Neural cell (in vitro differentiated cells): Measurements from ENCODE around the gene PRKCA. TPM values are rescaled to one million over a fixed set of nuclear protein-coding genes. Genes with fewer than 3 reads are reported as not detected.
"Not testable (repeated sequence)": the region's sequence is repeated elsewhere in the genome, so short reads cannot be mapped to it uniquely, and the experiment has no call there.

Experiments
- H2AFZ ChIP-seq: fragments of 200-600, 300-800 bp; sonication (generic), shearing (Covaris generic); 2 replicates; pipeline ENCODE4 v1.6.0; 2014; ENCODE audit warnings: low read depth, mild to moderate bottlenecking, antibody characterized with exemption, low read length, moderate library complexity
- H3F3A ChIP-seq: fragments of 200-600 bp; shearing (Covaris generic); 2 replicates; pipeline ENCODE4 v1.6.1; 2016; ENCODE audit warnings: mild to moderate bottlenecking, moderate library complexity, mixed read lengths, antibody characterized with exemption, low read length; ENCODE audit not compliant: insufficient read depth, poor library complexity, severe bottlenecking
- H3K27ac ChIP-seq: fragments of 200-600, 300-800 bp; sonication (generic), shearing (Covaris generic); 2 replicates; pipeline ENCODE4 v1.5.1; 2014; ENCODE audit warnings: mild to moderate bottlenecking, low read length, moderate library complexity
- H3K27me3 ChIP-seq: fragments of 300-800, 200-600 bp; sonication (generic), shearing (Covaris generic); 2 replicates; pipeline ENCODE4 v1.6.0; 2014; ENCODE audit warnings: mild to moderate bottlenecking, low read depth, low read length, moderate library complexity; ENCODE audit not compliant: insufficient read depth
- H3K36me3 ChIP-seq: fragments of 300-800, 200-600 bp; sonication (generic), shearing (Covaris generic); 2 replicates; pipeline ENCODE4 v1.5.1; 2014; ENCODE audit warnings: mild to moderate bottlenecking, antibody characterized with exemption, low read length, moderate library complexity; ENCODE audit not compliant: insufficient read depth
- H3K4me2 ChIP-seq: fragments of 300-800, 200-600 bp; sonication (generic), shearing (Covaris generic); 2 replicates; pipeline ENCODE4 v1.6.0; 2014; ENCODE audit warnings: mild to moderate bottlenecking, low read length
- H3K4me3 ChIP-seq: fragments of 300-800, 200-600 bp; sonication (generic), shearing (Covaris generic); 2 replicates; pipeline ENCODE4 v1.5.1; 2014; ENCODE audit warnings: mild to moderate bottlenecking, low read length, moderate library complexity
- H3K79me2 ChIP-seq: fragments of 200-600 bp; shearing (Covaris generic); replicated peaks from 2 replicates; pipeline ENCODE4 v1.6.0; 2014; ENCODE audit warnings: mild to moderate bottlenecking, low read length, moderate library complexity; ENCODE audit not compliant: insufficient read depth
- H3K9ac ChIP-seq: fragments of 300-800, 200-600 bp; sonication (generic), shearing (Covaris generic); 2 replicates; pipeline ENCODE4 v1.6.1; 2016; ENCODE audit warnings: mild to moderate bottlenecking, low read length, mixed read lengths
- H3K9me2 ChIP-seq: fragments of 200-600 bp; shearing (Covaris generic); 2 replicates; pipeline ENCODE4 v1.6.1; 2016; ENCODE audit warnings: mild to moderate bottlenecking, low read length, mixed read lengths; ENCODE audit not compliant: insufficient read depth
- H3K9me3 ChIP-seq: fragments of 200-600, 300-800 bp; sonication (generic), shearing (Covaris generic); 2 replicates; pipeline ENCODE4 v1.6.1; 2016; ENCODE audit warnings: mild to moderate bottlenecking, mixed run types, low read length, moderate library complexity, mixed read lengths
- H4K20me1 ChIP-seq: fragments of 200-600 bp; shearing (Covaris generic); 2 replicates; pipeline ENCODE4 v1.6.1; 2016; ENCODE audit warnings: mild to moderate bottlenecking, mixed run types; ENCODE audit not compliant: insufficient read depth
- EP300 ChIP-seq: fragments of 450-650 bp; conservative IDR thresholded peaks from 2 replicates; pipeline ENCODE4 v1.6.1; 2014; ENCODE audit warnings: antibody characterized with exemption, mild to moderate bottlenecking, moderate library complexity; ENCODE audit not compliant: poor library complexity, severe bottlenecking
- EZH2 ChIP-seq: fragments of 200-600, 300-800 bp; shearing (Covaris generic), sonication (generic); IDR thresholded peaks from 2 replicates; pipeline ENCODE4 v1.6.1; 2014; ENCODE audit warnings: antibody characterized with exemption, low read length, borderline replicate concordance, mild to moderate bottlenecking; ENCODE audit not compliant: insufficient read depth, poor library complexity, severe bottlenecking
- MXI1 ChIP-seq: fragments of 450-650 bp; conservative IDR thresholded peaks from 2 replicates; pipeline ENCODE4 v1.6.1; 2014; ENCODE audit warnings: antibody characterized with exemption, mild to moderate bottlenecking; ENCODE audit not compliant: poor library complexity, severe bottlenecking
- POLR2AphosphoS5 ChIP-seq: IDR thresholded peaks from 2 replicates; pipeline ENCODE4 v1.6.1; 2012
- RAD21 ChIP-seq: fragments of 450-650 bp; conservative IDR thresholded peaks from 2 replicates; pipeline ENCODE4 v1.6.1; 2014; ENCODE audit warnings: antibody characterized with exemption, mild to moderate bottlenecking, moderate library complexity
- SMC3 ChIP-seq: fragments of 450-650 bp; conservative IDR thresholded peaks from 2 replicates; pipeline ENCODE4 v1.6.1; 2014; ENCODE audit warnings: antibody characterized with exemption, mild to moderate bottlenecking, moderate library complexity; ENCODE audit not compliant: poor library complexity
- TAF1 ChIP-seq: IDR thresholded peaks from 2 replicates; pipeline ENCODE4 v1.6.1; 2012; ENCODE audit warnings: low read depth
- polyA plus RNA-seq: library from polyadenylated mRNA; depleted of rRNA; stranded (reverse); fragments of >200 nt; gene quantifications from 2 replicates; pipeline ENCODE4 v1.2.3, GENCODE V29; 2014
- TF ChIP-seq, protein P1 (sequence below): IDR thresholded peaks from 2 replicates; pipeline ENCODE4 v1.6.1; 2012; ENCODE audit warnings: borderline replicate concordance
- TF ChIP-seq, protein P2 (sequence below): fragments of 450-650 bp; IDR thresholded peaks from 2 replicates; pipeline ENCODE4 v1.5.1; 2014; ENCODE audit warnings: antibody characterized with exemption, mild to moderate bottlenecking, moderate library complexity; ENCODE audit not compliant: poor library complexity, severe bottlenecking

Gene PRKCA
- polyA plus RNA-seq, 1 donor from 2014 or later, result 5.9 TPM

DNA sequence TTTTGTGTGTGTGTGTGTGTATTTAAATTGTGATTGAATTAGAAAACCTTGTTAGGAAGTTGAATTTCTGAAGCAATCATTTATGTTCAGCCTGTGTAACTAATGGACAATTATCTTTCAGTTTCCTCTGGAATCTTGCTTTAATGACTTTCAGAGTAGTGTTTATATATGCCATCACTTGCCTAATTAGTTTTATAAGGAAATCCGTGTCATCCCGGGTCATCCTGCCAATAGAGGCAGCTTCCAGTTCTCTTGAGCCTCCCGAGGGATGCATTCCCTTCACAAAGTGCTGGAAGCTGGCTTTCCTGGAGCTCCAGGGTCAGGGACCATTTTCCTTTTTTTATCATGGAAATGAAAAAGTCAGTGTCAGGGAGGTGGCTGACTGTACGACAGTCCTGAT, 42.9 kb downstream of the PRKCA start:
- H3K9ac ChIP-seq, result no peak overlapping the region
- no peaks in the 10 kb centered on the region for H4K20me1 ChIP-seq
- H3K27me3 ChIP-seq, result no peaks in the 10 kb centered on the region
- H3K4me2 ChIP-seq, result no peak overlapping the region
- no peaks in the 10 kb centered on the region for H3K9me2 ChIP-seq
- no peaks in the 10 kb centered on the region for H3K79me2 ChIP-seq
- TF ChIP-seq, protein P1, sequence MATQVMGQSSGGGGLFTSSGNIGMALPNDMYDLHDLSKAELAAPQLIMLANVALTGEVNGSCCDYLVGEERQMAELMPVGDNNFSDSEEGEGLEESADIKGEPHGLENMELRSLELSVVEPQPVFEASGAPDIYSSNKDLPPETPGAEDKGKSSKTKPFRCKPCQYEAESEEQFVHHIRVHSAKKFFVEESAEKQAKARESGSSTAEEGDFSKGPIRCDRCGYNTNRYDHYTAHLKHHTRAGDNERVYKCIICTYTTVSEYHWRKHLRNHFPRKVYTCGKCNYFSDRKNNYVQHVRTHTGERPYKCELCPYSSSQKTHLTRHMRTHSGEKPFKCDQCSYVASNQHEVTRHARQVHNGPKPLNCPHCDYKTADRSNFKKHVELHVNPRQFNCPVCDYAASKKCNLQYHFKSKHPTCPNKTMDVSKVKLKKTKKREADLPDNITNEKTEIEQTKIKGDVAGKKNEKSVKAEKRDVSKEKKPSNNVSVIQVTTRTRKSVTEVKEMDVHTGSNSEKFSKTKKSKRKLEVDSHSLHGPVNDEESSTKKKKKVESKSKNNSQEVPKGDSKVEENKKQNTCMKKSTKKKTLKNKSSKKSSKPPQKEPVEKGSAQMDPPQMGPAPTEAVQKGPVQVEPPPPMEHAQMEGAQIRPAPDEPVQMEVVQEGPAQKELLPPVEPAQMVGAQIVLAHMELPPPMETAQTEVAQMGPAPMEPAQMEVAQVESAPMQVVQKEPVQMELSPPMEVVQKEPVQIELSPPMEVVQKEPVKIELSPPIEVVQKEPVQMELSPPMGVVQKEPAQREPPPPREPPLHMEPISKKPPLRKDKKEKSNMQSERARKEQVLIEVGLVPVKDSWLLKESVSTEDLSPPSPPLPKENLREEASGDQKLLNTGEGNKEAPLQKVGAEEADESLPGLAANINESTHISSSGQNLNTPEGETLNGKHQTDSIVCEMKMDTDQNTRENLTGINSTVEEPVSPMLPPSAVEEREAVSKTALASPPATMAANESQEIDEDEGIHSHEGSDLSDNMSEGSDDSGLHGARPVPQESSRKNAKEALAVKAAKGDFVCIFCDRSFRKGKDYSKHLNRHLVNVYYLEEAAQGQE, result no peak
- no peaks in the 10 kb centered on the region for H3K9me3 ChIP-seq
- H3K36me3 ChIP-seq, result no peaks in the 10 kb centered on the region
- no peak overlapping the region for H3K4me3 ChIP-seq
- no peaks in the 10 kb centered on the region for H3F3A ChIP-seq
- H3K27ac ChIP-seq, result no peak overlapping the region
- H2AFZ ChIP-seq, result no peak overlapping the region

DNA sequence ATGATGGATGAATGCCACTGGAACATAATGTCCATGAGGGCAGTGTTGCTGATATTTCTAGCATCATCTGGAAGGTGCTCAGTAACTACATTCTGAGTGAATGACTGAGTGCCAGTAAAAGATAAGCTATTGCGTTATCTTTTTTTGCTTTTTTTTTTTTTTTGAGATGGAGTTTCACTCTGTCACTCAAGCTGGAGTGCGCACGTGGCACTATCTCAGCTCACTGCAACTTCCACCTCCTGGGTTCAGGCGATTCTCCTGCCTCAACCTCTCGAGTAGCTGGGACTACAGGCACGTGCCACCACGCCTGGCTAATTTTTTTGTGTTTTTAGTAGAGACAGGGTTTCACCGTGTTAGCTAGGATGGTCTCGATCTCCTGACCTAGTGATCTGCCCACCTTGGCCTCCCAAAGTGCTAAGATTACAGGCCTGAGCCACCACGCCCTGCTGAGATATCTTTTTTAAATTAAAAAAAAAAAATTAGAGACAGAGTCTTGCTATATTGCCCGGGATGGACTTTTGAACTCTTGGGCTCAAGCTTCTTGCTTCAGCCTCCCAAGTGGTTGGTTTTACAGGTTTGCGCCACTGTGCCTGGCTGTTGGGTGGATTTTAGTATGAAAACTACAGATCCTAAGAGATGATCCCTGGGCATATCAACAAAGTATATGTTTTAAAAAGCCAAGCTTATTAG, 43.7 kb downstream of the PRKCA start:
- H3K79me2 ChIP-seq, H3K9me3 ChIP-seq, H4K20me1 ChIP-seq, H3K27me3 ChIP-seq, H2AFZ ChIP-seq, H3K4me2 ChIP-seq, H3K4me3 ChIP-seq, H3K36me3 ChIP-seq, H3F3A ChIP-seq, H3K9me2 ChIP-seq, H3K9ac ChIP-seq, H3K27ac ChIP-seq: not testable (repeated sequence)

DNA sequence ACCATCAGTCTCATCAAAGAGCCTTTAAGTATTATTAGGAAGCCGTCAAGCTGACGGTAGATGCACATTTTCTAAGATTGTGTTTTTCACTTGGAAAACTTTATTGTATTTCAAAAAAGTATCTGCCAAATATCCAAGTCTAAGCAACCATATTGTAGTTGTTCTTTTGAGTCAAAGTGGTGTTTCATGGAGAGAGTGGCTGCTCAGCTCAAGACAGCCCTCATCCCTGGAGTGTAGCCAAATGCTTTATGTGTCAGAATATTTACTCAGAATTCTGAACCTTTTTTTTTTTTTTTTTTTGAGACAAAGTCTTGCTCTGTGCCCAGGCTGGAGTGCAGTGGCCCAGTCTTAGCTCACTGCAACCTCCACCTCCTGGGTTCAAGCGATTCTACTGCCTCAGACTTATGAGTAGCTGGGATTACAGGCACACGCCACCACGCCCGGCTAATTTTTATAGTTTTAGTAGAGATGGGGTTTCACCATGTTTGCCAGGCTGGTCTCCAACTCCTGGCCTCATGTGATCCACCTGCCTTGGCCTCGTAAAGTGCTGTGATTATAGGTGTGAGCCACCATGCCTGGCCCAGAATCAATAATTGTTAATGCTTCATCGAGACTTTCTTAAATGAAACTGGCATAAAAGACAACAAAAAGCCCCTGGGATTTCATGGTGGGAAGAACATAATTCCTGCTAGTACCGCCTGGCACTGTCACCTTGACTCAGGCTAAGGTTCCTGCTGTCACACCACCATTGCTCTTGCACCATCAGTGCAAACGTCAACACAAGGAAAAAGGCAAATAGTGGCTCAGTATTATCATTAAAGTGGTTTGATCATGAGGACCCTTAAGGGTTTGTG, 45.5 kb downstream of the PRKCA start:
- no peaks in the 10 kb centered on the region for H3K9me2 ChIP-seq
- H3K27ac ChIP-seq, result no peak overlapping the region
- no peak overlapping the region for H3K4me2 ChIP-seq
- TF ChIP-seq, protein P2, sequence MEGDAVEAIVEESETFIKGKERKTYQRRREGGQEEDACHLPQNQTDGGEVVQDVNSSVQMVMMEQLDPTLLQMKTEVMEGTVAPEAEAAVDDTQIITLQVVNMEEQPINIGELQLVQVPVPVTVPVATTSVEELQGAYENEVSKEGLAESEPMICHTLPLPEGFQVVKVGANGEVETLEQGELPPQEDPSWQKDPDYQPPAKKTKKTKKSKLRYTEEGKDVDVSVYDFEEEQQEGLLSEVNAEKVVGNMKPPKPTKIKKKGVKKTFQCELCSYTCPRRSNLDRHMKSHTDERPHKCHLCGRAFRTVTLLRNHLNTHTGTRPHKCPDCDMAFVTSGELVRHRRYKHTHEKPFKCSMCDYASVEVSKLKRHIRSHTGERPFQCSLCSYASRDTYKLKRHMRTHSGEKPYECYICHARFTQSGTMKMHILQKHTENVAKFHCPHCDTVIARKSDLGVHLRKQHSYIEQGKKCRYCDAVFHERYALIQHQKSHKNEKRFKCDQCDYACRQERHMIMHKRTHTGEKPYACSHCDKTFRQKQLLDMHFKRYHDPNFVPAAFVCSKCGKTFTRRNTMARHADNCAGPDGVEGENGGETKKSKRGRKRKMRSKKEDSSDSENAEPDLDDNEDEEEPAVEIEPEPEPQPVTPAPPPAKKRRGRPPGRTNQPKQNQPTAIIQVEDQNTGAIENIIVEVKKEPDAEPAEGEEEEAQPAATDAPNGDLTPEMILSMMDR, result no peak
- TF ChIP-seq, protein P1, result no peak
- TF ChIP-seq POLR2AphosphoS5, result no peak
- no peak for TF ChIP-seq MXI1
- no peak for TF ChIP-seq EP300
- no peak for TF ChIP-seq RAD21
- TF ChIP-seq EZH2, result no peak
- no peak for TF ChIP-seq TAF1
- TF ChIP-seq SMC3, result no peak
- no peaks in the 10 kb centered on the region for H3K79me2 ChIP-seq
- no peaks in the 10 kb centered on the region for H3K36me3 ChIP-seq
- H3K9me3 ChIP-seq, result no peaks in the 10 kb centered on the region
- no peak overlapping the region for H3K4me3 ChIP-seq
- no peaks in the 10 kb centered on the region for H3F3A ChIP-seq
- H3K27me3 ChIP-seq, result no peaks in the 10 kb centered on the region
- H3K9ac ChIP-seq, result no peak overlapping the region
- H2AFZ ChIP-seq, result no peak overlapping the region
- no peaks in the 10 kb centered on the region for H4K20me1 ChIP-seq
